Glomerular visceral epithelial cell (primary cell): ENCODE results near the gene CEP104.

Source experiments
- DNase-seq: peaks from one replicate; pipeline ENCODE4 v3.0.0-alpha.2; 2016; ENCODE audit errors: extremely low spot score

Gene CEP104

GRCh38 chr1:3762873-3763228, 94.2 kb downstream of the CEP104 start:
- DNase-seq, result no peak

- no peak for DNase-seq
Measured at GRCh38 chr1:3762151-3762872, 94.7 kb downstream of the CEP104 start.
